H1 (cell line): Measurements from ENCODE around the gene SLC39A9. TPM values are rescaled to one million over a fixed set of nuclear protein-coding genes. Genes with fewer than 3 reads are reported as not detected.

Source experiments
- CTCF ChIA-PET: fragments of 300-600 bp; sonication (Branson Sonifier 250); formaldehyde crosslinking; loops from one replicate; lab custom pipeline; 2021; ENCODE audit not compliant: partially characterized antibody; lab: Charles Lee
- POLR2A ChIA-PET: fragments of 300-600 bp; sonication (Branson Sonifier 250); formaldehyde crosslinking; loops from one replicate; lab custom pipeline; 2021; ENCODE audit warnings: inconsistent platforms; ENCODE audit not compliant: partially characterized antibody; lab: Charles Lee
- DNase-seq, 2 experiments: peaks; one replicate each; pipeline versions ENCODE4 v3.0.0 to v3.0.0-alpha.2; 2010 to 2022; ENCODE audit warnings: low spot score in 2 of 2, low read depth in 1 of 2, mixed read lengths in 1 of 2
- FAIRE-seq: peaks from 2 replicates; lab custom pipeline; 2011; peaks lifted over from hg19 to GRCh38; lab: Jason Lieb, UNC
- H2AFZ ChIP-seq: 2 replicates; pipeline ENCODE4 v1.8.1; 2012; ENCODE audit warnings: low read length, inconsistent platforms
- H2AK5ac ChIP-seq: 2 replicates; pipeline ENCODE4 v1.6.1; 2013; ENCODE audit warnings: low read depth, low read length
- H2BK120ac ChIP-seq: replicated peaks from 2 replicates; pipeline ENCODE3; 2013; ENCODE audit warnings: low read depth, low read length, inconsistent platforms
- H2BK12ac ChIP-seq: 2 replicates; pipeline ENCODE4 v1.6.1; 2013; ENCODE audit warnings: low read depth, low read length
- H2BK15ac ChIP-seq: 2 replicates; pipeline ENCODE4 v1.6.1; 2013; ENCODE audit warnings: low read length
- H2BK20ac ChIP-seq: 2 replicates; pipeline ENCODE4 v1.6.1; 2013; ENCODE audit warnings: low read length
- H2BK5ac ChIP-seq: 2 replicates; pipeline ENCODE4 v1.6.1; 2013; ENCODE audit warnings: low read depth, low read length
- H3K14ac ChIP-seq: 2 replicates; pipeline ENCODE4 v1.6.1; 2013; ENCODE audit warnings: inconsistent platforms; ENCODE audit not compliant: insufficient read length
- H3K18ac ChIP-seq: 2 replicates; pipeline ENCODE4 v1.6.1; 2013; ENCODE audit warnings: low read length; ENCODE audit errors: extremely low read depth
- H3K23ac ChIP-seq: 2 replicates; pipeline ENCODE4 v1.6.1; 2013; ENCODE audit warnings: inconsistent platforms; ENCODE audit not compliant: insufficient read length
- H3K23me2 ChIP-seq: 2 replicates; pipeline ENCODE4 v1.6.1; 2013; ENCODE audit warnings: low read depth, low read length
- H3K27ac ChIP-seq: 2 replicates; pipeline ENCODE4 v1.6.1; 2011; ENCODE audit warnings: low read depth, low read length, inconsistent platforms
- H3K27me3 ChIP-seq, 4 experiments: replicated peaks in 1 of 4; 1 replicate in 1 of 4; 2 replicates in 3 of 4; pipeline versions ENCODE4 v1.6.1 to v1.8.1; 2011 to 2013; ENCODE audit warnings: low read length in 3 of 4, mild to moderate bottlenecking in 3 of 4, inconsistent platforms in 2 of 4, mixed read lengths in 2 of 4, moderate library complexity in 1 of 4; ENCODE audit not compliant: control insufficient read depth in 3 of 4, insufficient read depth in 3 of 4; ENCODE audit errors: extremely low read depth in 1 of 4
- H3K36me3 ChIP-seq, 4 experiments: 2 replicates each; pipeline versions ENCODE4 v1.6.1 to v1.8.1; 2011 to 2013; ENCODE audit warnings: mild to moderate bottlenecking in 4 of 4, low read length in 3 of 4, moderate library complexity in 2 of 4, control low read depth in 1 of 4, inconsistent platforms in 1 of 4; ENCODE audit not compliant: insufficient read depth in 4 of 4, control insufficient read depth in 2 of 4
- H3K4ac ChIP-seq: replicated peaks from 2 replicates; pipeline ENCODE3; 2013; ENCODE audit warnings: low read length, low read depth, mixed read lengths, inconsistent platforms; ENCODE audit not compliant: insufficient read length
- H3K4me1 ChIP-seq, 4 experiments: replicated peaks in 1 of 4; 1 replicate in 1 of 4; 2 replicates in 3 of 4; pipeline versions ENCODE4 v1.6.1 to v1.8.1; 2011 to 2013; ENCODE audit warnings: low read length in 3 of 4, inconsistent platforms in 2 of 4, mixed read lengths in 1 of 4; ENCODE audit not compliant: insufficient read depth in 4 of 4, control insufficient read depth in 3 of 4
- H3K4me2 ChIP-seq, 2 experiments: 2 replicates each; pipeline versions ENCODE4 v1.6.1 to v1.8.1; 2011 to 2013; ENCODE audit warnings: low read depth in 2 of 2, low read length in 2 of 2, control low read depth in 1 of 2, inconsistent platforms in 1 of 2, mild to moderate bottlenecking in 1 of 2; ENCODE audit not compliant: insufficient read depth in 1 of 2
- H3K4me3 ChIP-seq, 4 experiments: fragments of 200-600, 300-600 bp in 1 of 4; sonication (generic), shearing (Covaris generic), sonication (Bioruptor Twin) in 1 of 4; 2 replicates each; pipeline versions ENCODE4 v1.5.1 to v1.8.1; 2011 to 2016; ENCODE audit warnings: low read length in 4 of 4, low read depth in 3 of 4, control low read depth in 2 of 4, inconsistent platforms in 2 of 4, mild to moderate bottlenecking in 2 of 4, mixed read lengths in 1 of 4, moderate library complexity in 1 of 4; ENCODE audit not compliant: insufficient read depth in 2 of 4; ENCODE audit errors: extremely low read depth in 1 of 4
- H3K56ac ChIP-seq: replicated peaks from 2 replicates; pipeline ENCODE3; 2013; ENCODE audit warnings: low read depth, mild to moderate bottlenecking, mixed read lengths, low read length, inconsistent platforms; ENCODE audit not compliant: insufficient read length
- H3K79me1 ChIP-seq: 2 replicates; pipeline ENCODE4 v1.6.1; 2013; ENCODE audit warnings: low read depth, low read length, control low read depth
- H3K79me2 ChIP-seq, 2 experiments: 2 replicates each; pipeline versions ENCODE4 v1.6.1 to v1.8.1; 2012 to 2013; ENCODE audit warnings: low read length in 2 of 2, mild to moderate bottlenecking in 2 of 2, inconsistent platforms in 1 of 2; ENCODE audit not compliant: insufficient read depth in 2 of 2, control insufficient read depth in 1 of 2
- H3K9ac ChIP-seq, 4 experiments: replicated peaks in 1 of 4; 1 replicate in 1 of 4; 2 replicates in 3 of 4; pipeline versions ENCODE4 v1.6.1 to v1.8.1; 2011 to 2013; ENCODE audit warnings: low read depth in 3 of 4, low read length in 3 of 4, control low read depth in 2 of 4, mild to moderate bottlenecking in 2 of 4, moderate library complexity in 2 of 4, inconsistent platforms in 1 of 4; ENCODE audit errors: extremely low read depth in 1 of 4
- H3K9me3 ChIP-seq, 2 experiments: 2 replicates each; pipeline versions ENCODE4 v1.6.1 to v1.8.1; 2012 to 2013; ENCODE audit warnings: mild to moderate bottlenecking in 2 of 2, moderate library complexity in 2 of 2, control low read depth in 1 of 2, inconsistent platforms in 1 of 2, low read depth in 1 of 2, low read length in 1 of 2, mixed read lengths in 1 of 2; ENCODE audit not compliant: insufficient read depth in 2 of 2
- H4K20me1 ChIP-seq, 2 experiments: replicated peaks in 1 of 2; 2 replicates each; pipeline versions ENCODE3 to v1.8.1; 2011 to 2013; ENCODE audit warnings: inconsistent platforms in 2 of 2, low read length in 2 of 2, mild to moderate bottlenecking in 1 of 2; ENCODE audit not compliant: insufficient read depth in 2 of 2, control insufficient read depth in 1 of 2
- H4K5ac ChIP-seq: 2 replicates; pipeline ENCODE4 v1.6.1; 2013; ENCODE audit warnings: low read length, low read depth, mixed read lengths, inconsistent platforms; ENCODE audit not compliant: insufficient read length
- H4K8ac ChIP-seq: 2 replicates; pipeline ENCODE4 v1.8.0; 2013; ENCODE audit warnings: mild to moderate bottlenecking, moderate library complexity, low read length, inconsistent platforms; ENCODE audit not compliant: insufficient read depth; ENCODE audit errors: extremely low read depth
- H4K91ac ChIP-seq: replicated peaks from 2 replicates; pipeline ENCODE3; 2013; ENCODE audit warnings: low read length, mixed read lengths, inconsistent platforms; ENCODE audit not compliant: insufficient read length
- BACH1 ChIP-seq: IDR thresholded peaks from 2 replicates; pipeline ENCODE4 v1.6.1; 2012; ENCODE audit warnings: low read length, improper control_type of control experiment
- BCL11A ChIP-seq, 2 experiments: IDR thresholded peaks; one replicate each; pipeline ENCODE4 v1.6.1; 2011; ENCODE audit warnings: low read depth in 2 of 2, low read length in 2 of 2, mild to moderate bottlenecking in 2 of 2
- CTCF ChIP-seq, 3 experiments: IDR thresholded peaks; 1 replicate in 2 of 3; 2 replicates in 1 of 3; pipeline versions ENCODE4 v1.5.1 to v1.6.1; 2011; ENCODE audit warnings: low read length in 3 of 3, mild to moderate bottlenecking in 3 of 3, inconsistent platforms in 2 of 3, low read depth in 1 of 3, moderate library complexity in 1 of 3; ENCODE audit not compliant: insufficient read depth in 1 of 3; ENCODE audit errors: control extremely low read depth in 1 of 3
- FOSL1 ChIP-seq: IDR thresholded peaks from 2 replicates; pipeline ENCODE4 v1.6.1; 2011; ENCODE audit warnings: mild to moderate bottlenecking, low read depth, low read length, moderate library complexity; ENCODE audit not compliant: insufficient read depth
- JUND ChIP-seq: IDR thresholded peaks from 2 replicates; pipeline ENCODE4 v1.6.1; 2011; ENCODE audit warnings: mild to moderate bottlenecking, improper control_type of control experiment, low read length
- NANOG ChIP-seq: IDR thresholded peaks from 2 replicates; pipeline ENCODE4 v1.6.1; 2011; ENCODE audit warnings: low read length, low read depth, mild to moderate bottlenecking, inconsistent platforms; ENCODE audit not compliant: insufficient read depth, poor library complexity, severe bottlenecking
- RBBP5 ChIP-seq: IDR thresholded peaks from 2 replicates; pipeline ENCODE4 v1.7.1; 2012; ENCODE audit warnings: low read depth, mild to moderate bottlenecking, inconsistent platforms, low read length, moderate library complexity, borderline replicate concordance
- SIRT6 ChIP-seq: IDR thresholded peaks from one replicate; pipeline ENCODE4 v1.7.1; 2012; ENCODE audit warnings: low read length, inconsistent platforms
- SIX5 ChIP-seq: IDR thresholded peaks from 2 replicates; pipeline ENCODE4 v1.6.1; 2011; ENCODE audit warnings: mild to moderate bottlenecking, low read depth, low read length
- SP2 ChIP-seq: IDR thresholded peaks from 2 replicates; pipeline ENCODE4 v1.6.1; 2012; ENCODE audit warnings: mild to moderate bottlenecking, low read length, inconsistent platforms
- SP4 ChIP-seq: IDR thresholded peaks from 2 replicates; pipeline ENCODE4 v1.6.1; 2012; ENCODE audit warnings: low read length, inconsistent platforms
- WGBS, 2 experiments: shearing (Covaris generic) in 1 of 2; methylation state at CpG; one replicate each; pipeline versions ENCODE4 v1.1.6 to v1.1.7; 2013 to 2015; ENCODE audit warnings: low lambda C conversion rate in 2 of 2, mixed read lengths in 2 of 2, inconsistent platforms in 1 of 2, low coverage in 1 of 2, missing lambda C conversion rate in 1 of 2; ENCODE audit not compliant: insufficient replicate concordance in 2 of 2, insufficient coverage in 1 of 2, insufficient read length in 1 of 2; ENCODE audit errors: extremely low coverage in 1 of 2, missing lambda C conversion rate in 1 of 2; 5-methylcytosine and 5-hydroxymethylcytosine counted together
- polyA plus RNA-seq, 7 experiments: library from polyadenylated mRNA; depleted of rRNA in 3 of 7; stranded (reverse) in 5 of 7; unstranded in 2 of 7; fragments of >200 nt in 5 of 7; fragments of 200-250 nt in 2 of 7; gene quantifications; 1 replicate in 5 of 7; 2 replicates in 1 of 7; 4 replicates in 1 of 7; pipeline versions ENCODE4 v1.2.1 to v1.2.3, GENCODE V29; 2011 to 2013; ENCODE audit warnings: missing spikeins in 2 of 7, mixed read lengths in 2 of 7
- total RNA-seq: library from RNA; stranded (reverse); fragmentation: NEBNext Ultra II Directional; extraction: Animal tissue kit (Norgen Biotek cat#: 25700); gene quantifications from 2 replicates; pipeline ENCODE4 v1.2.1, GENCODE V29; 2021

SLC39A9 gene
- total and polyA plus RNA-seq, 2 of the 8 experiments (the other 6 are each of a cell fraction or from before 2014, with no cell fraction given) = 31.0 to 44.2 TPM

- H2BK15ac ChIP-seq = no peak overlapping the region
- 89% methylated on average over 7 of the region's 7 CpGs; no CpG with 5 or more reads in 1 of the 2 experiments for WGBS, 2 experiments
- FAIRE-seq = no peak
- no peak overlapping the region for H4K5ac ChIP-seq
- H2BK12ac ChIP-seq = no peak overlapping the region
- H3K27ac ChIP-seq = no peak overlapping the region
- H3K4me2 ChIP-seq = no peak overlapping the region
- H2AFZ ChIP-seq = no peak overlapping the region
- H3K4me3 ChIP-seq = no peak overlapping the region
- H3K14ac ChIP-seq = no peak overlapping the region
- no peak overlapping the region for H2AK5ac ChIP-seq
- CTCF ChIA-PET = interaction anchor here (0.6 to 6.2 kb wide), 9 partner anchors 9 to 457 kb away, joined by 3 to 54 read pairs (median 4); no protein-coding TSS in a partner anchor
- no peak overlapping the region for H2BK20ac ChIP-seq
- H3K23ac ChIP-seq = no peak overlapping the region
- H3K9me3 ChIP-seq = no peaks in the 10 kb centered on the region
- H2BK5ac ChIP-seq = no peak overlapping the region
- H3K56ac ChIP-seq = no peak overlapping the region
- no peak overlapping the region for H3K18ac ChIP-seq
- H3K4ac ChIP-seq = no peak overlapping the region
- no peaks in the 10 kb centered on the region for H3K27me3 ChIP-seq
- TF ChIP-seq BACH1 = no peak
- TF ChIP-seq CTCF (IDR thresholded peaks at IDR 0.05; ENCODE audit: control extremely low read depth in 1 of 3, insufficient read depth in 1 of 3, low read depth in 1 of 3, low read length in 3 of 3) = no peak
- no peak for TF ChIP-seq RBBP5
- no peak for TF ChIP-seq SP4
- no peak for TF ChIP-seq FOSL1
- TF ChIP-seq SP2 = no peak
- TF ChIP-seq JUND = no peak
- TF ChIP-seq NANOG = no peak
- TF ChIP-seq SIRT6 = no peak
- no peak for TF ChIP-seq BCL11A (IDR thresholded peaks at IDR 0.05; ENCODE audit: low read depth in 2 of 2, low read length in 2 of 2)
- no peak for TF ChIP-seq SIX5
- H2BK120ac ChIP-seq = no peak overlapping the region
- no peaks in the 10 kb centered on the region for H3K36me3 ChIP-seq
- H4K91ac ChIP-seq = no peak overlapping the region
- no peak overlapping the region for H3K9ac ChIP-seq
- no peaks in the 10 kb centered on the region for H3K23me2 ChIP-seq
- no peaks in the 10 kb centered on the region for H3K79me2 ChIP-seq
- POLR2A ChIA-PET = interaction anchor here (1.1 to 1.5 kb wide), 3 partner anchors 9 to 101 kb away, joined by 3 read pairs; no protein-coding TSS in a partner anchor
- H4K8ac ChIP-seq = no peak overlapping the region
- no peak for DNase-seq
- no peaks in the 10 kb centered on the region for H3K79me1 ChIP-seq
- H3K4me1 ChIP-seq = no peaks in the 10 kb centered on the region
- H4K20me1 ChIP-seq = peaks cover 0 to 1% of the 10 kb centered on the region in 2 experiments
Observed at GRCh38 chr14:69356903-69357543, 41.5 kb upstream of the SLC39A9 start.
